ENCODE results near the gene LRGUK.

The LRGUK gene

DNA sequence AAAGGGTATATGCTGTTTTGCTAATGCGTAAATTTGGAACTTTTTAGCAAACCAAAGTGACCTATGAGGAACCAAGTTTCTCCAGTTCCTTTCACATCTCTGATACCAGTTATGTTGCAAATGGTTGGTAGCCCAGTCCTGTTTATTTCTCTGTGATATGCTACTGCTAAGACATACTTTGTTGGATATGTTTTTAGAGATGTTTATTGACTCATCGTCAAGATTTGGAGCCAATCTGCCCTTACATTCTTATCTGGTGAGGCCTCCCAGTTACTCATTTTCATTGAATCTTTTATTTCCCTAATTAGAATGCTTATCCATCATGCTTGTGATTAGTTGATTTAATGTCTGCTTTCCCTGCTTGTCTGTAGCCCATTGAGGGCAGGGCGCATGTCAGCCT is 58.9 kb downstream of the LRGUK start:
- Histone ChIP-seq H3K9ac (ENCODE audit: low read length) (no peak overlapping the region), H3K9me3 (ENCODE audit: control insufficient read depth, insufficient read depth, low read depth, low read length) (no peaks in the 10 kb centered on the region), H3K27ac (ENCODE audit: low read depth, low read length) (no peak overlapping the region), H3K4me1 (ENCODE audit: control insufficient read depth, insufficient read depth, low read length) (peaks cover 12% of the 10 kb centered on the region; the same call in 1 of the 2 replicates), H3K36me3 (ENCODE audit: control insufficient read depth, insufficient read depth, low read length) (no peaks in the 10 kb centered on the region), H3K4me3 (ENCODE audit: low read depth, low read length) (no peak overlapping the region), H3K27me3 (ENCODE audit: control insufficient read depth, insufficient read depth, low read length) (no peaks in the 10 kb centered on the region)

DNA sequence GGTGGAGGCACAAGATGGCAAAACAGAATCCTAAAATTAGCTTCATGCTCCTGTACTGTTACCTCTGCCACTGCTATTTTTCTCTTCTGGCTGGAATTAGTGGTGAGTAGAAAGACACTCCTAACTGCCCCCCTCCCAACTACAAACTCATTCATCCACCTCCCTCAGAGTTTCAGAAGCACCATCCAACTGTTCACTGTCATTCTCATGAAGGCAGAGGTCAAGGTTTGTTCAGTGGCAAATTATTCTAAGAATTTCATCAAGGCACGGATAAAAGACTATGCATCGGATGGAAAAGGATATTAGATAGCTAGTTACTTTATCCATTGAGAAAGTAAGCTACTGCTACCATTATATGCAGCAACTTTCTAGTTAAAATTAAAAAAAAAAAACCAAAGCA is 59.7 kb downstream of the LRGUK start:
- no peaks in the 10 kb centered on the region for H3K27me3 ChIP-seq (ENCODE audit: control insufficient read depth, insufficient read depth, low read length)

DNA sequence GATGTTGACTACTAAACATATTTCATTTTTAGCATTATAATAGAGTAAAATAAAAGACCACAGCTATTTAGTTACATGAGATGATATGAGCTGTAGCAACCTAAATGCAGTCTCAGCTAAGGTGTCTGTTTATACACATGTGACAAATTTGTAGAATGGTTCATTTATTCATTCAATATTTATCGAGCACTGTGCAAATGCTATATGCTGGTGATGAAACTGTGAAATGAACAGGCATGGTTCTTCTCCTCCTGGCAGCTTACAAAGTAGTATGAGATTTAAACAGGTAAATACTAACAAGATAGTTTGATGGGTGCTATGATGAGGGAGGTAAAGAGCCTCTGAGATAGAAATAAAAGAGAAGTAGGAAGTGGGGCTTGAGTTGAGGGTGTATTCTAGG is 60.8 kb downstream of the LRGUK start:
- no peaks in the 10 kb centered on the region for H3K36me3 ChIP-seq (ENCODE audit: control insufficient read depth, insufficient read depth, low read length)
- no peaks in the 10 kb centered on the region for H3K9me3 ChIP-seq (ENCODE audit: control insufficient read depth, insufficient read depth, low read depth, low read length)
- H3K4me3 ChIP-seq (ENCODE audit: low read depth, low read length): no peak overlapping the region
- H3K27me3 ChIP-seq (ENCODE audit: control insufficient read depth, insufficient read depth, low read length): no peaks in the 10 kb centered on the region
- no peak overlapping the region for H3K9ac ChIP-seq (ENCODE audit: low read length)
- no peak overlapping the region for H3K27ac ChIP-seq (ENCODE audit: low read depth, low read length)
- peaks cover 12% of the 10 kb centered on the region; the same call in 1 of the 2 replicates for H3K4me1 ChIP-seq (ENCODE audit: control insufficient read depth, insufficient read depth, low read length)

More for the DNA sequence above, 59.7 kb downstream of the LRGUK start:
- H3K9me3 ChIP-seq (ENCODE audit: control insufficient read depth, insufficient read depth, low read depth, low read length): no peaks in the 10 kb centered on the region
- H3K4me3 ChIP-seq (ENCODE audit: low read depth, low read length): no peak overlapping the region
- no peak overlapping the region for H3K27ac ChIP-seq (ENCODE audit: low read depth, low read length)
- H3K4me1 ChIP-seq (ENCODE audit: control insufficient read depth, insufficient read depth, low read length): peaks cover 12% of the 10 kb centered on the region; the same call in 1 of the 2 replicates
- no peaks in the 10 kb centered on the region for H3K36me3 ChIP-seq (ENCODE audit: control insufficient read depth, insufficient read depth, low read length)
- no peak overlapping the region for H3K9ac ChIP-seq (ENCODE audit: low read length)

- no peaks in the 10 kb centered on the region for H3K36me3 ChIP-seq (ENCODE audit: control insufficient read depth, insufficient read depth, low read length)
- no peak overlapping the region for H3K9ac ChIP-seq (ENCODE audit: low read length)
- peaks cover 12% of the 10 kb centered on the region; the same call in 1 of the 2 replicates for H3K4me1 ChIP-seq (ENCODE audit: control insufficient read depth, insufficient read depth, low read length)
- H3K9me3 ChIP-seq (ENCODE audit: control insufficient read depth, insufficient read depth, low read depth, low read length): no peaks in the 10 kb centered on the region
- no peak overlapping the region for H3K4me3 ChIP-seq (ENCODE audit: low read depth, low read length)
- no peaks in the 10 kb centered on the region for H3K27me3 ChIP-seq (ENCODE audit: control insufficient read depth, insufficient read depth, low read length)
- H3K27ac ChIP-seq (ENCODE audit: low read depth, low read length): no peak overlapping the region
Measured at GRCh38 chr7:134188311-134188710, 61.2 kb downstream of the LRGUK start.

GRCh38 chr7:134189559-134189958 is 62.4 kb downstream of the LRGUK start:
- H3K27ac ChIP-seq (ENCODE audit: low read depth, low read length): no peak overlapping the region
- H3K9me3 ChIP-seq (ENCODE audit: control insufficient read depth, insufficient read depth, low read depth, low read length): no peaks in the 10 kb centered on the region
- no peak overlapping the region for H3K9ac ChIP-seq (ENCODE audit: low read length)
- peaks cover 12% of the 10 kb centered on the region; the same call in 1 of the 2 replicates for H3K4me1 ChIP-seq (ENCODE audit: control insufficient read depth, insufficient read depth, low read length)
- H3K27me3 ChIP-seq (ENCODE audit: control insufficient read depth, insufficient read depth, low read length): no peaks in the 10 kb centered on the region
- H3K4me3 ChIP-seq (ENCODE audit: low read depth, low read length): no peak overlapping the region
- H3K36me3 ChIP-seq (ENCODE audit: control insufficient read depth, insufficient read depth, low read length): no peaks in the 10 kb centered on the region

GRCh38 chr7:134191876-134192275 is 64.7 kb downstream of the LRGUK start:
- Histone ChIP-seq H3K4me3 (ENCODE audit: low read depth, low read length) (no peak overlapping the region), H3K36me3 (ENCODE audit: control insufficient read depth, insufficient read depth, low read length) (no peaks in the 10 kb centered on the region), H3K9ac (ENCODE audit: low read length) (no peak overlapping the region), H3K27me3 (ENCODE audit: control insufficient read depth, insufficient read depth, low read length) (no peaks in the 10 kb centered on the region), H3K4me1 (ENCODE audit: control insufficient read depth, insufficient read depth, low read length) (peaks cover 12% of the 10 kb centered on the region; the same call in 1 of the 2 replicates), H3K27ac (ENCODE audit: low read depth, low read length) (no peak overlapping the region), H3K9me3 (ENCODE audit: control insufficient read depth, insufficient read depth, low read depth, low read length) (no peaks in the 10 kb centered on the region)

- Histone ChIP-seq H3K36me3 (ENCODE audit: control insufficient read depth, insufficient read depth, low read length) (no peaks in the 10 kb centered on the region), H3K4me3 (ENCODE audit: low read depth, low read length) (no peak overlapping the region), H3K9me3 (ENCODE audit: control insufficient read depth, insufficient read depth, low read depth, low read length) (no peaks in the 10 kb centered on the region)
Measured at GRCh38 chr7:134193240-134193639, 66.1 kb downstream of the LRGUK start.

GRCh38 chr7:134195252-134195651 is 68.1 kb downstream of the LRGUK start:
- H3K4me1 ChIP-seq (ENCODE audit: control insufficient read depth, insufficient read depth, low read length): no peaks in the 10 kb centered on the region; the same call in 1 of the 2 replicates
- H3K27me3 ChIP-seq (ENCODE audit: control insufficient read depth, insufficient read depth, low read length): no peaks in the 10 kb centered on the region
- no peak overlapping the region for H3K9ac ChIP-seq (ENCODE audit: low read length)
- H3K36me3 ChIP-seq (ENCODE audit: control insufficient read depth, insufficient read depth, low read length): no peaks in the 10 kb centered on the region
- H3K4me3 ChIP-seq (ENCODE audit: low read depth, low read length): no peak overlapping the region
- H3K9me3 ChIP-seq (ENCODE audit: control insufficient read depth, insufficient read depth, low read depth, low read length): no peaks in the 10 kb centered on the region
- no peak overlapping the region for H3K27ac ChIP-seq (ENCODE audit: low read depth, low read length)

More at GRCh38 chr7:134193240-134193639, 66.1 kb downstream of the LRGUK start:
- Histone ChIP-seq H3K27ac (ENCODE audit: low read depth, low read length) (no peak overlapping the region), H3K27me3 (ENCODE audit: control insufficient read depth, insufficient read depth, low read length) (no peaks in the 10 kb centered on the region), H3K9ac (ENCODE audit: low read length) (no peak overlapping the region), H3K4me1 (ENCODE audit: control insufficient read depth, insufficient read depth, low read length) (peaks cover 11% of the 10 kb centered on the region; the same call in 1 of the 2 replicates)

GRCh38 chr7:134196439-134196838 is 69.3 kb downstream of the LRGUK start:
- Histone ChIP-seq H3K27me3 (ENCODE audit: control insufficient read depth, insufficient read depth, low read length) (no peaks in the 10 kb centered on the region), H3K4me3 (ENCODE audit: low read depth, low read length) (no peak overlapping the region), H3K9ac (ENCODE audit: low read length) (no peak overlapping the region), H3K36me3 (ENCODE audit: control insufficient read depth, insufficient read depth, low read length) (no peaks in the 10 kb centered on the region; the same call in 1 of the 2 replicates), H3K4me1 (ENCODE audit: control insufficient read depth, insufficient read depth, low read length) (no peaks in the 10 kb centered on the region; the same call in 1 of the 2 replicates), H3K9me3 (ENCODE audit: control insufficient read depth, insufficient read depth, low read depth, low read length) (no peaks in the 10 kb centered on the region), H3K27ac (ENCODE audit: low read depth, low read length) (no peak overlapping the region)

GRCh38 chr7:134197345-134197744 is 70.2 kb downstream of the LRGUK start:
- no peak overlapping the region for H3K4me3 ChIP-seq (ENCODE audit: low read depth, low read length)
- H3K27me3 ChIP-seq (ENCODE audit: control insufficient read depth, insufficient read depth, low read length): no peaks in the 10 kb centered on the region
- no peaks in the 10 kb centered on the region; the same call in 1 of the 2 replicates for H3K36me3 ChIP-seq (ENCODE audit: control insufficient read depth, insufficient read depth, low read length)
- no peak overlapping the region for H3K27ac ChIP-seq (ENCODE audit: low read depth, low read length)
- no peak overlapping the region for H3K9ac ChIP-seq (ENCODE audit: low read length)
- H3K4me1 ChIP-seq (ENCODE audit: control insufficient read depth, insufficient read depth, low read length): no peaks in the 10 kb centered on the region; the same call in 1 of the 2 replicates
- no peaks in the 10 kb centered on the region for H3K9me3 ChIP-seq (ENCODE audit: control insufficient read depth, insufficient read depth, low read depth, low read length)

DNA sequence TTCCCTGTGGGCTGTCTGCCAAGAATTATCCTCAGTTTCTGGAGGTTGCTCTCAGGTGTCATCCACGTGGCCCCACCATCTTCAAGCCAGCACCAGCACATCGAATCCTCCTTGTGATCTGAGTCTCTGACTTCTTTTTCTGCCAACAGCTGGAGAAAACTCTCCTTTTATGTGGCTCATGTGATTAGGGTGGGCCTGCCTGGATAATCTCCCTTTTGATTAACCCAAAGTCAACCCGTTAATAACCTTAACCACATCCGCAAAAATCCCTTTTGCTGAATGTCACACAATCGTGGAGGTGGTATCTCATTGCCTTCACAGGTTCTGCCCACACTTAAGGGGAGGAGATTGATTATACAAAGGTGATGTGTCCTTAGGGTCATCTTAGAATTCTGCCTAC is 73.8 kb downstream of the LRGUK start:
- Histone ChIP-seq H3K27me3 (ENCODE audit: control insufficient read depth, insufficient read depth, low read length) (no peaks in the 10 kb centered on the region), H3K4me1 (ENCODE audit: control insufficient read depth, insufficient read depth, low read length) (no peaks in the 10 kb centered on the region; the same call in 1 of the 2 replicates), H3K9ac (ENCODE audit: low read length) (no peak overlapping the region), H3K9me3 (ENCODE audit: control insufficient read depth, insufficient read depth, low read depth, low read length) (no peaks in the 10 kb centered on the region), H3K36me3 (ENCODE audit: control insufficient read depth, insufficient read depth, low read length) (no peaks in the 10 kb centered on the region; the same call in 1 of the 2 replicates), H3K27ac (ENCODE audit: low read depth, low read length) (no peak overlapping the region), H3K4me3 (ENCODE audit: low read depth, low read length) (no peak overlapping the region)

Data from HUES6 (cell line).